AG20443 (cell line): ENCODE measurements around the gene DHRS11.
A peak's percentile ranks its signal among the peaks of the same experiment; 100 is the strongest.
"Not testable (repeated sequence)": the region's sequence is repeated elsewhere in the genome, so short reads cannot be mapped to it uniquely, and the experiment has no call there.

ENCODE experiments used
- DNase-seq: peaks from one replicate; pipeline ENCODE4 v3.0.0; 2012; ENCODE audit warnings: low spot score, mixed read lengths

The DHRS11 gene

GRCh38 chr17:36593656-36594316 lies 2.1 kb downstream of the DHRS11 start:
- DNase-seq = no peak

DNA sequence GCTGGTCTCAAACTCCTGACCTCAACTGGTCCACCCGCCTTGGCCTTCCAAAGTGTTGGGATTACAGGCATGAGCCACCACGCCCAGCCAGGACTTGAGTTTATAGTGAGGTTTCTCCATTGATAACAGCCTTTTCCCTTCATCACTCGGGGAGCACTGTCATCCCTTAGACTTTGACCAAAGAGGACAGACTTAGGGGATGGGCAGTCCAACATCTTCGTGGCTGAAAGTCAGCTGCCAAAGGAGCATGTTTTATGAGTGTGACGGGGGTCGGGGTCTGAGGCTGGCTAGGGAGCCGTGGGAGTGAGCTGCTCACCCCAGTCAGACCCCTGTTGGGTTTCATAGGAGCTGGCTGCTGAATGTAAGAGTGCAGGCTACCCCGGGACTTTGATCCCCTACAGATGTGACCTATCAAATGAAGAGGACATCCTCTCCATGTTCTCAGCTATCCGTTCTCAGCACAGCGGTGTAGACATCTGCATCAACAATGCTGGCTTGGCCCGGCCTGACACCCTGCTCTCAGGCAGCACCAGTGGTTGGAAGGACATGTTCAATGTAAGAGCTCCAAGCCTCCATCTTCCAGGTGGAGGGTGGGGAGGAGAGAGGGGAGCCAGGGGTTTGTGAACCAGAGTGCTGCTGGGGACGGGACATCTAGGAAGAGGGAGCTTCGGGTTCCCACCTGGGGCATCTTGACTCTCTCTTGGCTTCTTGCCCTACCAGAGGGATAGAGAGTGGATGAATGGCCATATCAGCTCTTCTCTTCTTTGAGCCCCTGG lies 3.1 kb downstream of the DHRS11 start:
- no peak for DNase-seq

- DNase-seq = no peak
These were observed 5.5 kb downstream of the DHRS11 start for GRCh38 chr17:36597226-36597625.

DNA sequence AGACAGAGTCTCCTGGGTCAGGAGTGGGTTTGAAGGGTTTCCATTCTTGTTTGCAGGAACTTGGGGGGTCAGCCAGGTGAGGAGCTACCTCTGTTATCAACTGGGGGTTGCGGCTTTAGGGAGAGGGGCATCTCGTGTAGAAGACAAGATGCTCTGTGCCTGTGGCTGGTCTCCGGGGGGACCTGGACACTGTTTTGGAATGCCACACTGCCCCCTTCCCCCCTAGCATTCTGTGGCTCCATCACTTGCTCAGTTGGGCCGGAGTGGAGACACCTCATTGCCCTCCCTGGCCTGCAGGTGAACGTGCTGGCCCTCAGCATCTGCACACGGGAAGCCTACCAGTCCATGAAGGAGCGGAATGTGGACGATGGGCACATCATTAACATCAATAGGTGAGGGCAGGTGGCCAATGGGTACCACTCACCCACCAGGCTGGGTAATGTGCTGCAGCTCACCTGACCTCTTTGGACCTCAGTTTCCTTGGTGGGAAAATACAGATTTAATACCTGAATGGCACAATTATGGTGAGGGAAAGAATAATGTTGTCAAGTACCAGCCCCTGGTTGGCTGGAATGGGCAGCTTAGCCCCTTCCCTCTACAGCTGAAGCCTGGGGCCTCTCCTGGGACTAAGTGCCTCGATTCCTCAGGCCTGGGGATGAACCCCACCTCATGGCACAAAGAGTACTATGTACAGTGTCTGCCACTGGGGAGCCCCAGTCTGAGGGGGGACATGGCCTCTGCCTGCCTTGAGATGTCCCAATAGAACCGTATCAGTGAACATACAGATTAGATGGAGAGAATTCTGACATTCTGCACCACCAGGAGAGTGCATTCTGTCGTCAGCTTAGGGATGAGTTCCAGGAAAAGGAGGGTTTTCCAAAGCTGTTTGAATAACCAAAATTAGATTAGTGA lies 6.4 kb downstream of the DHRS11 start:
- DNase-seq = no peak

GRCh38 chr17:36598951-36599401 lies 7.3 kb downstream of the DHRS11 start:
- DNase-seq = no peak

GRCh38 chr17:36599546-36600250 lies 8.0 kb downstream of the DHRS11 start:
- DNase-seq = no peak

- DNase-seq = no peak
These were observed 8.8 kb downstream of the DHRS11 start for GRCh38 chr17:36600465-36600864.

DNA sequence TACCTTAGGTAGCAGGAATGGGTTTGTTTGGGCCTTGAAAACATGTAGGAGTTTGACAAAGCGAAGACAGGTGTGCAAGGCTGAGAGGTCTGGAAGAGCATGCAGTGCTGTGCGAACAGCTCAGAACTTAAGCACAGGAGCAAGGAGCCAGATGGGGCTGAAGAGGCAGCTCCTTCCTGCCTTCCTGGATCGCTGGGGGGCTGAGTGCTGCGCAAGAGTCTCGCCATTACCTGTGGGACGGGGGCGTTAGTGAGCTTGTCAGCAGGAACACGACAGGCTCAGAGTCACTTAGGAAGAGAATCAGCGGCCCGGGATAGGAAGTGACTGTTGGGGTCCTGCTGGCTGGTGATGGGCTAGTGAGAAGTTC lies 9.2 kb downstream of the DHRS11 start:
- DNase-seq = no peak

GRCh38 chr17:36601303-36602029 lies 9.8 kb downstream of the DHRS11 start, which contains the start of gene MRM1:
MRM1 (plus strand) TSS chr17:36601583; CDS start chr17:36601811, 228 bp downstream.
- peak; percentile 98 for DNase-seq

- no peak for DNase-seq
These were observed 10.5 kb downstream of the DHRS11 start for GRCh38 chr17:36602030-36602748.

- DNase-seq = peak; percentile 75
These were observed 11.3 kb downstream of the DHRS11 start for GRCh38 chr17:36602924-36603384.

- not testable (repeated sequence) for DNase-seq
These were observed 13.3 kb downstream of the DHRS11 start for GRCh38 chr17:36605028-36605427.

- DNase-seq = no peak
These were observed 16.6 kb downstream of the DHRS11 start for GRCh38 chr17:36608280-36608679.

GRCh38 chr17:36608794-36609497 lies 17.3 kb downstream of the DHRS11 start:
- peak; percentile 70 for DNase-seq

DNA sequence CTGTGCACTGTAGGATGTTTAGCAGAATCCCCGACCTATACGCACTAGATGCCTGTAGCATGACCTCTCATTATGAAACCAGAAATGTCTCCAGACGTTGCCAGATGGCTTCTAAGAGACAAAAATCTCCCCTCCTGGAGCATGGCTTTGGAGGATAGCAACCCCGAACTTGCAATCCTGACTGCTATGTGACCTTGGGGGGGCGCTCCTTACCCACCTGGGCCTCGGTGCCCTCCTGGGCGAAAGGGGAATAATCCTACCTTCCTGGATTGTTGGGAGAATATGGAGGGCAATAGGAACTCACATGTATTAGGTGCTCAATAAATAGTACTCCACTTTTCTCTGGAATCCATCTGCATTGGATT lies 17.8 kb downstream of the DHRS11 start:
- no peak for DNase-seq

DNA sequence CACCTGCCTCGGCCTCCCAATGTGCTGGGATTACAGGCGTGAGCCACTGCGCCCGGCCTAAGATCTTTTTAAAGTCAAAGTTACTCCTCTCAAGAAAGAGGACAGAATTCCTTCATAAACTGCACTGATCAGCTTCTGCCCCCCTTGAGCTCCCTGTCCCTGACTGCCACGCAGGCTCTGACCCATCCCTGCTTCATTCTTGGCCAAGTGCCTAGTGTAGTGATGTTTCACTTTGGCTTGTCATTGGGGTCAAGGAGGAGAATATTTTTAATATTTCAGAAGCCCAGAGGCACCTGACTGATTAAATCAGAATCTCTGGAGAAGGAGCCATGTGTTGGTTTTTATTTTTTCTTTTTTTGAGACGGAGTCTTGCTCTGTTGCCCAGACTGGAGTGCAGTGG lies 18.8 kb downstream of the DHRS11 start:
- no peak for DNase-seq

- DNase-seq = peak; percentile 42
These were observed 19.8 kb downstream of the DHRS11 start for GRCh38 chr17:36611345-36612072.

DNA sequence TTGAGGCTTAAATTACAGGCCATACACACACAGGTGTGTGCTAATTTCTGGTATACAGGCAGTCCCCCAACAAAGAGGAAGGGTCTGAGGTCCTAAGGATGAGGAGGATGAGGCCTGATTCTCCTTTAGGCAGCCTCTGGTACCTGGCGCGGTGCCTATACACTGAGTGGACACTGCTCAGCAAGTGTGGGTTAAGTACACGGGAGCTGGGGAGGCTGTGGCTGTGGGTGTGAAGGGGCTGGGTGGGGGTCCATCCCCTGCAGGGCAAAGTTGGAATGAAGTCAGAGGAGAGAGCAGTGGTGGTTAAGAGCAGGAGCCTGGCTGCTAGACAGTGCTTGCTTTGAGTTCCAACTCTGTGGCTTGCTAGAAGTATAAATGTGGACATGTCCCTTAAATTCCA lies 20.6 kb downstream of the DHRS11 start:
- no peak for DNase-seq

GRCh38 chr17:36613155-36613554 lies 21.5 kb downstream of the DHRS11 start:
- DNase-seq = no peak
